MM.1S (cell line): ENCODE data around the gene C12orf75.

Experiments used
- EZH2phosphoT487 ChIP-seq: fragments of 300-600 bp; sonication (generic); IDR thresholded peaks from 2 replicates; pipeline ENCODE4 v1.6.1; 2018; ENCODE audit warnings: antibody characterized with exemption, low read length
- TF ChIP-seq, protein P1 (sequence below): fragments of 300-600 bp; sonication (generic); IDR thresholded peaks from 2 replicates; pipeline ENCODE4 v1.5.1; 2016; ENCODE audit warnings: antibody characterized with exemption, low read length, mixed read lengths

- TF ChIP-seq, protein P1, sequence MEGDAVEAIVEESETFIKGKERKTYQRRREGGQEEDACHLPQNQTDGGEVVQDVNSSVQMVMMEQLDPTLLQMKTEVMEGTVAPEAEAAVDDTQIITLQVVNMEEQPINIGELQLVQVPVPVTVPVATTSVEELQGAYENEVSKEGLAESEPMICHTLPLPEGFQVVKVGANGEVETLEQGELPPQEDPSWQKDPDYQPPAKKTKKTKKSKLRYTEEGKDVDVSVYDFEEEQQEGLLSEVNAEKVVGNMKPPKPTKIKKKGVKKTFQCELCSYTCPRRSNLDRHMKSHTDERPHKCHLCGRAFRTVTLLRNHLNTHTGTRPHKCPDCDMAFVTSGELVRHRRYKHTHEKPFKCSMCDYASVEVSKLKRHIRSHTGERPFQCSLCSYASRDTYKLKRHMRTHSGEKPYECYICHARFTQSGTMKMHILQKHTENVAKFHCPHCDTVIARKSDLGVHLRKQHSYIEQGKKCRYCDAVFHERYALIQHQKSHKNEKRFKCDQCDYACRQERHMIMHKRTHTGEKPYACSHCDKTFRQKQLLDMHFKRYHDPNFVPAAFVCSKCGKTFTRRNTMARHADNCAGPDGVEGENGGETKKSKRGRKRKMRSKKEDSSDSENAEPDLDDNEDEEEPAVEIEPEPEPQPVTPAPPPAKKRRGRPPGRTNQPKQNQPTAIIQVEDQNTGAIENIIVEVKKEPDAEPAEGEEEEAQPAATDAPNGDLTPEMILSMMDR = no peak
- no peak for TF ChIP-seq EZH2phosphoT487
Observed at GRCh38 chr12:105296116-105297089, 34.1 kb upstream of the C12orf75 start.
